GM23338 (cell line): ENCODE measurements around the gene TAOK1. TPM values are rescaled to one million over a fixed set of nuclear protein-coding genes. Genes with fewer than 3 reads are reported as not detected.
"Not testable (repeated sequence)": the region's sequence is repeated elsewhere in the genome, so short reads cannot be mapped to it uniquely, and the experiment has no call there.

ENCODE experiments used
- ATAC-seq: fragments of 200-7000 bp; cut with Tn5 transposase; 3 replicates; pipeline ENCODE4 v1.9.1; 2020
- DNase-seq: peaks from one replicate; pipeline ENCODE4 v3.0.0-alpha.2; 2015; ENCODE audit warnings: low spot score
- H2AFZ ChIP-seq: fragments of 200-600 bp; sonication (generic); 2 replicates; pipeline ENCODE4 v1.8.0; 2016; ENCODE audit warnings: antibody characterized with exemption, mild to moderate bottlenecking, moderate library complexity
- H3F3A ChIP-seq: fragments of 200-600 bp; sonication (generic); replicated peaks from 2 replicates; pipeline ENCODE4 v1.8.0; 2017; ENCODE audit warnings: antibody characterized with exemption, mixed run types, low read depth
- H3K27ac ChIP-seq: fragments of 200-600 bp; sonication (generic); 2 replicates; pipeline ENCODE4 v1.6.1; 2016; ENCODE audit warnings: low read depth
- H3K27me3 ChIP-seq: fragments of 200-600 bp; sonication (generic); 2 replicates; pipeline ENCODE4 v1.8.0; 2016; ENCODE audit warnings: mild to moderate bottlenecking, mixed run types, moderate library complexity; ENCODE audit not compliant: insufficient read depth
- H3K36me3 ChIP-seq: fragments of 200-600 bp; sonication (generic); 2 replicates; pipeline ENCODE4 v1.8.0; 2016; ENCODE audit warnings: mild to moderate bottlenecking; ENCODE audit not compliant: insufficient read depth
- H3K4me1 ChIP-seq: fragments of 200-600 bp; sonication (generic); 2 replicates; pipeline ENCODE4 v1.8.0; 2016; ENCODE audit warnings: mild to moderate bottlenecking, moderate library complexity; ENCODE audit not compliant: insufficient read depth
- H3K4me2 ChIP-seq: fragments of 200-600 bp; sonication (generic); 2 replicates; pipeline ENCODE4 v1.7.1; 2017; ENCODE audit warnings: mixed run types
- H3K4me3 ChIP-seq: fragments of 200-600 bp; sonication (generic); 2 replicates; pipeline ENCODE4 v1.6.1; 2016; ENCODE audit warnings: mixed run types
- H3K79me2 ChIP-seq: fragments of 200-600 bp; sonication (generic); replicated peaks from 2 replicates; pipeline ENCODE4 v1.8.0; 2017; ENCODE audit warnings: mild to moderate bottlenecking; ENCODE audit not compliant: insufficient read depth
- H3K9me2 ChIP-seq: fragments of 200-600 bp; sonication (generic); 2 replicates; pipeline ENCODE4 v1.8.0; 2017; ENCODE audit not compliant: insufficient read depth
- H4K20me1 ChIP-seq: fragments of 200-600 bp; sonication (generic); replicated peaks from 2 replicates; pipeline ENCODE4 v1.8.0; 2017; ENCODE audit warnings: mild to moderate bottlenecking; ENCODE audit not compliant: insufficient read depth
- H3K27ac Mint-ChIP-seq: 2 replicates; pipeline ENCODE4 v1.8.0; 2020; ENCODE audit warnings: inconsistent platforms, mild to moderate bottlenecking, moderate library complexity, mixed read lengths
- H3K27me3 Mint-ChIP-seq: 3 replicates; pipeline ENCODE4 v1.8.0; 2022; ENCODE audit warnings: low read depth, mild to moderate bottlenecking, moderate library complexity, mixed read lengths, inconsistent platforms; ENCODE audit not compliant: insufficient read depth, poor library complexity
- H3K36me3 Mint-ChIP-seq: 3 replicates; pipeline ENCODE4 v1.8.0; 2021; ENCODE audit warnings: low read depth, mild to moderate bottlenecking, inconsistent platforms, moderate library complexity, mixed read lengths
- H3K4me1 Mint-ChIP-seq: 3 replicates; pipeline ENCODE4 v1.8.0; 2020; ENCODE audit warnings: mild to moderate bottlenecking, inconsistent platforms, mixed read lengths
- H3K4me3 Mint-ChIP-seq: 3 replicates; pipeline ENCODE4 v1.8.0; 2021; ENCODE audit warnings: moderate library complexity, mild to moderate bottlenecking, inconsistent platforms, mixed read lengths
- H3K9me3 Mint-ChIP-seq: 3 replicates; pipeline ENCODE4 v1.8.0; 2020; ENCODE audit warnings: moderate library complexity, mild to moderate bottlenecking, inconsistent platforms, mixed read lengths
- EZH2phosphoT487 ChIP-seq: fragments of 200-600 bp; sonication (generic); IDR thresholded peaks from one replicate; pipeline ENCODE4 v1.8.1; 2018; ENCODE audit warnings: antibody characterized with exemption; ENCODE audit not compliant: unreplicated experiment
- JUNB ChIP-seq: IDR thresholded peaks from one replicate; pipeline ENCODE4 v1.6.1; 2016; ENCODE audit warnings: antibody characterized with exemption; ENCODE audit not compliant: unreplicated experiment
- NANOG ChIP-seq: IDR thresholded peaks from 2 replicates; pipeline ENCODE4 v1.6.1; 2016; ENCODE audit warnings: antibody characterized with exemption, borderline replicate concordance
- STAT1 ChIP-seq: IDR thresholded peaks from one replicate; pipeline ENCODE4 v1.6.1; 2016; ENCODE audit warnings: antibody characterized with exemption; ENCODE audit not compliant: unreplicated experiment
- polyA plus RNA-seq: library from polyadenylated mRNA; unstranded; fragments of >200 nt; fragmentation: Nextera tagmentation; extraction: Ambion mirVana; gene quantifications from 2 replicates; pipeline ENCODE4 v1.2.1, GENCODE V29; 2016
- total RNA-seq: library from RNA; depleted of rRNA; stranded (reverse); fragments of >200 nt; shearing (Covaris generic); gene quantifications from 2 replicates; pipeline ENCODE4 v1.2.3, GENCODE V29; 2014
- TF ChIP-seq, protein P1 (sequence below): IDR thresholded peaks from one replicate; pipeline ENCODE4 v1.6.1; 2018; ENCODE audit warnings: antibody characterized with exemption; ENCODE audit not compliant: unreplicated experiment
- TF ChIP-seq, protein P2 (sequence below), 2 experiments: fragments of 200-600 bp in 1 of 2; sonication (generic) in 1 of 2; conservative IDR thresholded peaks; 2 replicates each; pipeline versions ENCODE4 v1.5.1 to v1.6.1; 2016 to 2017; ENCODE audit warnings: antibody characterized with exemption in 2 of 2, low read depth in 2 of 2, mild to moderate bottlenecking in 2 of 2, moderate library complexity in 1 of 2

TAOK1 gene
- total and polyA plus RNA-seq, 2 experiments from 2014 or later, result 19.4 to 69.8 TPM

GRCh38 chr17:29345066-29345465 is 45.1 kb upstream of the TAOK1 start:
- H2AFZ ChIP-seq, result 0 out of 2 replicates have a peak overlapping the region, but pooled peaks have one; percentile 72
- Mint-ChIP-seq H3K36me3 (no peaks in the 10 kb centered on the region), H3K27me3 (no peaks in the 10 kb centered on the region), H3K4me3 (no peak overlapping the region), H3K4me1 (no peaks in the 10 kb centered on the region), H3K27ac (no peak overlapping the region), H3K9me3 (no peaks in the 10 kb centered on the region)
- TF ChIP-seq, protein P1, sequence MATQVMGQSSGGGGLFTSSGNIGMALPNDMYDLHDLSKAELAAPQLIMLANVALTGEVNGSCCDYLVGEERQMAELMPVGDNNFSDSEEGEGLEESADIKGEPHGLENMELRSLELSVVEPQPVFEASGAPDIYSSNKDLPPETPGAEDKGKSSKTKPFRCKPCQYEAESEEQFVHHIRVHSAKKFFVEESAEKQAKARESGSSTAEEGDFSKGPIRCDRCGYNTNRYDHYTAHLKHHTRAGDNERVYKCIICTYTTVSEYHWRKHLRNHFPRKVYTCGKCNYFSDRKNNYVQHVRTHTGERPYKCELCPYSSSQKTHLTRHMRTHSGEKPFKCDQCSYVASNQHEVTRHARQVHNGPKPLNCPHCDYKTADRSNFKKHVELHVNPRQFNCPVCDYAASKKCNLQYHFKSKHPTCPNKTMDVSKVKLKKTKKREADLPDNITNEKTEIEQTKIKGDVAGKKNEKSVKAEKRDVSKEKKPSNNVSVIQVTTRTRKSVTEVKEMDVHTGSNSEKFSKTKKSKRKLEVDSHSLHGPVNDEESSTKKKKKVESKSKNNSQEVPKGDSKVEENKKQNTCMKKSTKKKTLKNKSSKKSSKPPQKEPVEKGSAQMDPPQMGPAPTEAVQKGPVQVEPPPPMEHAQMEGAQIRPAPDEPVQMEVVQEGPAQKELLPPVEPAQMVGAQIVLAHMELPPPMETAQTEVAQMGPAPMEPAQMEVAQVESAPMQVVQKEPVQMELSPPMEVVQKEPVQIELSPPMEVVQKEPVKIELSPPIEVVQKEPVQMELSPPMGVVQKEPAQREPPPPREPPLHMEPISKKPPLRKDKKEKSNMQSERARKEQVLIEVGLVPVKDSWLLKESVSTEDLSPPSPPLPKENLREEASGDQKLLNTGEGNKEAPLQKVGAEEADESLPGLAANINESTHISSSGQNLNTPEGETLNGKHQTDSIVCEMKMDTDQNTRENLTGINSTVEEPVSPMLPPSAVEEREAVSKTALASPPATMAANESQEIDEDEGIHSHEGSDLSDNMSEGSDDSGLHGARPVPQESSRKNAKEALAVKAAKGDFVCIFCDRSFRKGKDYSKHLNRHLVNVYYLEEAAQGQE, result no peak
- TF ChIP-seq JUNB, result no peak
- TF ChIP-seq EZH2phosphoT487, result no peak
- no peak for TF ChIP-seq NANOG
- no peak for TF ChIP-seq STAT1
- TF ChIP-seq, protein P2, sequence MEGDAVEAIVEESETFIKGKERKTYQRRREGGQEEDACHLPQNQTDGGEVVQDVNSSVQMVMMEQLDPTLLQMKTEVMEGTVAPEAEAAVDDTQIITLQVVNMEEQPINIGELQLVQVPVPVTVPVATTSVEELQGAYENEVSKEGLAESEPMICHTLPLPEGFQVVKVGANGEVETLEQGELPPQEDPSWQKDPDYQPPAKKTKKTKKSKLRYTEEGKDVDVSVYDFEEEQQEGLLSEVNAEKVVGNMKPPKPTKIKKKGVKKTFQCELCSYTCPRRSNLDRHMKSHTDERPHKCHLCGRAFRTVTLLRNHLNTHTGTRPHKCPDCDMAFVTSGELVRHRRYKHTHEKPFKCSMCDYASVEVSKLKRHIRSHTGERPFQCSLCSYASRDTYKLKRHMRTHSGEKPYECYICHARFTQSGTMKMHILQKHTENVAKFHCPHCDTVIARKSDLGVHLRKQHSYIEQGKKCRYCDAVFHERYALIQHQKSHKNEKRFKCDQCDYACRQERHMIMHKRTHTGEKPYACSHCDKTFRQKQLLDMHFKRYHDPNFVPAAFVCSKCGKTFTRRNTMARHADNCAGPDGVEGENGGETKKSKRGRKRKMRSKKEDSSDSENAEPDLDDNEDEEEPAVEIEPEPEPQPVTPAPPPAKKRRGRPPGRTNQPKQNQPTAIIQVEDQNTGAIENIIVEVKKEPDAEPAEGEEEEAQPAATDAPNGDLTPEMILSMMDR (conservative IDR thresholded peaks at IDR 0.05; ENCODE audit: low read depth in 2 of 2), result no peak
- H3K36me3 ChIP-seq, result no peaks in the 10 kb centered on the region
- no peaks in the 10 kb centered on the region for H3K27me3 ChIP-seq
- H3K27ac ChIP-seq, result no peak overlapping the region; the same call in 1 of the 2 replicates
- no peaks in the 10 kb centered on the region; the same call in 1 of the 2 replicates for H4K20me1 ChIP-seq
- no peaks in the 10 kb centered on the region for H3K9me2 ChIP-seq
- no peak for ATAC-seq
- no peak overlapping the region for H3K4me3 ChIP-seq
- no peaks in the 10 kb centered on the region for H3K4me1 ChIP-seq
- DNase-seq, result no peak
- no peaks in the 10 kb centered on the region for H3F3A ChIP-seq
- H3K4me2 ChIP-seq, result no peak overlapping the region
- no peaks in the 10 kb centered on the region for H3K79me2 ChIP-seq

- not testable (repeated sequence) for H3F3A ChIP-seq, ATAC-seq, H2AFZ ChIP-seq, H3K9me2 ChIP-seq, H3K36me3 ChIP-seq, H3K27me3 ChIP-seq, H3K27ac Mint-ChIP-seq, H3K4me2 ChIP-seq, H3K4me1 Mint-ChIP-seq, H3K27me3 Mint-ChIP-seq, H3K36me3 Mint-ChIP-seq, H3K27ac ChIP-seq, H3K4me3 Mint-ChIP-seq, DNase-seq, H3K4me1 ChIP-seq, H3K9me3 Mint-ChIP-seq, H4K20me1 ChIP-seq, H3K4me3 ChIP-seq, H3K79me2 ChIP-seq
These were observed 44.7 kb upstream of the TAOK1 start for GRCh38 chr17:29345470-29345869.
